NCI-H1694 treated with DMSO at 0.1 percent for 48 hours (cell line): ENCODE results near the gene PRPF19.
A peak's percentile ranks its signal among the peaks of the same experiment; 100 is the strongest.

Experiments used
- DNase-seq: peaks from one replicate; lab custom pipeline; 2025; lab: John Stamatoyannopoulos, UW

PRPF19 gene

DNA sequence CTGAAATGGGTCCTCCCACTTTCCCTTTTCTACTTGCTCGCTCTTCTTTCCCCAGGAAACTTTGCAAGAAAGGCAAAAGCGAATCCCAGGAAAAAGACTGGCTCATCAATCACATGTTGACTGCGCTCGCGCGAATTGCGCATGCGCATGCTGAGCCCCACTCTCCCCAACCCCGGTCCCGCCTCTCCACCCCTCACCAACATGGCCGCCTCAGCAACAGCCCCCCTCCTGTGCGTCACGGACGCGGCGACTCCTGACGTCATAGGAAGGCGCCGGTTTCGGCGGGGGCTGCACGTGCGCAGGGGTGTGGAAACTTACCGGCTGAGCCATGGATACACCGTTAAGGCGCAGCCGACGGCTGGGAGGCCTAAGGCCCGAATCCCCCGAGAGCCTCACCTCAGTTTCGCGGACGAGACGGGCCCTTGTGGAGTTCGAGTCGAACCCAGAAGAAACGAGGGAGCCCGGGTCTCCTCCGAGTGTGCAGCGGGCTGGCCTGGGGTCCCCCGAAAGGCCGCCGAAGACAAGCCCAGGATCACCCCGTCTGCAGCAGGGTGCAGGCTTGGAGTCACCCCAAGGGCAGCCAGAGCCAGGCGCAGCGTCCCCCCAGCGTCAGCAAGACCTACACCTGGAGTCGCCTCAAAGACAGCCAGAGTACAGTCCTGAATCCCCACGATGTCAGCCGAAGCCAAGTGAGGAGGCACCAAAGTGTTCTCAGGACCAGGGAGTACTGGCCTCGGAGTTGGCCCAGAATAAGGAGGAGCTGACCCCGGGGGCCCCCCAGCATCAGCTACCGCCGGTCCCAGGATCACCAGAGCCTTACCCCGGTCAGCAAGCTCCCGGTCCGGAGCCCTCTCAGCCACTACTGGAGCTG is 64.4 kb downstream of the PRPF19 start, which contains the start of gene CCDC86:
Gene CCDC86, plus strand, starts transcription at position 317 of the 871 bp plus-strand sequence. Its CDS starts 12 bp downstream, at position 329.
- DNase-seq: peak; percentile 70
